DMS 273 (cell line): ENCODE results near the gene NDUFAF8.

Experiments used
- DNase-seq: peaks from one replicate; lab custom pipeline; 2025; ENCODE audit not compliant: unreplicated experiment; lab: John Stamatoyannopoulos, UW

Gene NDUFAF8, protein sequence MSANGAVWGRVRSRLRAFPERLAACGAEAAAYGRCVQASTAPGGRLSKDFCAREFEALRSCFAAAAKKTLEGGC

DNA sequence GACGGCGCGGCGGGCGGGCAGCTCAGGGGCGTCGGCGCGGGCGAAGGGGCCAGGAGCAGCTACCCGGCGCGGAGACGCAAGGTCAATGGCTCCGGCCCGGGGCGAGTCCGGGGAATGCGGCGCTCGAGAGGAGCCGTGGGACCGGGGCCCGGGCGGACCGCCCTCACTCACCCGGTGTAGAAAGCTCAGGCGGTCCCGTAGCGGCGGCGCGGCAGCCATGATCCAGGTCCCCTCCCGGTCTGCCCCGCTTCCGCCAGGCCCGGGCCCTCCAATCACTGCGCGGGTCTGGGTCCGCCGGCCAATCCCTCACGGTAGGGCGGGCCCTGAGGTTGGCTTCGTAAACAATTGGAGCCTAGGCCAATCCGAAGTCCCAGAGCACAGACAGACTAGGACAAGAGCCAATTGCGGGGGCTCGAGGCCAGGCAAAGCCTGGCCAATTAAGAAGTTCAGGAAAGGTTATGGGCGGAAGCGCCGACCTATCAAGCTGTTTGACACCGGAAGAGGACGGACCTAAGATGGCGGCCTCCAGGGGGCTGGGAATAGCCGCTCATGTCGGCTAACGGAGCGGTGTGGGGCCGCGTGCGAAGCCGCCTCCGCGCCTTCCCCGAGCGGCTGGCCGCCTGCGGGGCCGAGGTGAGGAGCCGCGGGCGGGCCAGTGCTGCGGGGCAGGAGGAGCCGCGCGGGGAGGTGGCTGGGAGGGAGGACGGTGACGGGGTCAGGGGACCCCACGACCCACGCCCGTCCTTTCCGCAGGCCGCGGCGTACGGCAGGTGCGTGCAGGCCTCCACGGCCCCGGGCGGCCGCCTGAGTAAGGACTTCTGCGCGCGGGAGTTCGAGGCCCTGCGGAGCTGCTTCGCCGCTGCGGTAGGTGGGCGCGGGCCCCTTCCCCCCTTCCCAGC is at the start of gene NDUFAF8, which contains the start of gene TEPSIN:
Gene NDUFAF8 (plus strand): TSS at position 504 of the 899 bp plus-strand sequence. CDS start 46 bp downstream, at position 550.
Gene TEPSIN (minus strand): TSS at position 241 of the 899 bp plus-strand sequence. CDS start 22 bp downstream, at position 219.
- peak; percentile 100 for DNase-seq

DNA sequence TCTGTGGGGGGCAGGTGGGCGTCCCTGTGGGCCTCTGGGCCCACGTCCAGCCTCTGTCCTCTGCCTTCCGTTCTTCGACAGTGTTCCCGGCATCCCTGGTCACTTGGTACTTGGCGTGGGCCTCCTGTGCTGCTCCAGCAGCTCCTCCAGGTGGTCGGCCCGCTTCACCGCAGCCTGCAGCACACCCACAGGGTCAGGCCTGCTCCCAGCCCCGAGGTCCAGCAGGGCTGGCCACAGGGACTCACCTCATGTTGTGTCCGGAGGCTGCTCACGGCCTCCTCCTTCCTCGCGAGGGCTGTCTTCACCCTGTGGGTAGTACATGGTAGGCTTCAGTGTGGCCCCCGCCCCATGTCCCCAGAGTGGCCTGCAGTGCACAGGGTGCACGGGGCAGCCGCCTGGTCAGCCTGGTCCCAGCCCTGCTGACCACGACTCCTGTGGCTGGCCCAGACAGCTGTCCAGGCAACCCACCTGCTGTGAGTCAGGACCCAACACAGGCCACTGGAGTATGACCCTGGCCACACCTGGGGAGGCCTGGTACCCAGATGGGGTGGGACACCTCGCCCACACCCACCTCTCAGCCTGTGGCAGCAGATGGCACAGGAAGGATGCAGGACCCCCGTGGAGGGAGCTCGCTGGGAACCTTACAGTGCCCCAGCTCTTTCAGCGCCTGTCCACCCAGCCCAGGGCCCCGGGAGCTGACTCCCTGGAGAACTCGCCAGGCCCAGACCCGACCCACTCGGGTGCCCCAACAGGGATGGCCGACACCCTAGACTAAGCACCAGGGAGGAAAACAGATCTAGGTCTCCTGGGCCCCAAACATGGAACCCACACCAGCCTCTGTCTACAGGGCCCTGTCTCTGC is 49.2 kb upstream of the NDUFAF8 start:
- DNase-seq: peak; percentile 36

DNA sequence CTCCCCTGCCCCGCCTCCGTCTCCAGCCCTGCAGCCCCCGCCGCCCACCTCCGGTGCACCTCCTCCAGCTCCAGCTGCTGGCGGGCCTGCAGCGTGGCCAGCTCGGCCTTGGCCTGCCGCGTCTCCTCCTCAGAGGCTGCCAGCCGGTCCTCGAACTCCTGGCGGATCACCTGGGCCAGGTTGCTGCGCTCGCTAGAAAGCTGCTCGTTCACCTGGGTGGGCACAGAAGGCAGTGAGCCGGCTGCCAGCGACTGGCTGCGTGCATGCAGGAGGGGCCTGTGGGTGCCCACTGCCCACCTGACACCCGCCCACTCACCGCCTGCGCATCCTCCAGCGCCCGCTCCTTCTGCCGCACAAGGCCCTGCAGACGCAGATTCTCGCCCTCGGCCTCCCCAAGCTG is 48.5 kb upstream of the NDUFAF8 start:
- no peak for DNase-seq

DNA sequence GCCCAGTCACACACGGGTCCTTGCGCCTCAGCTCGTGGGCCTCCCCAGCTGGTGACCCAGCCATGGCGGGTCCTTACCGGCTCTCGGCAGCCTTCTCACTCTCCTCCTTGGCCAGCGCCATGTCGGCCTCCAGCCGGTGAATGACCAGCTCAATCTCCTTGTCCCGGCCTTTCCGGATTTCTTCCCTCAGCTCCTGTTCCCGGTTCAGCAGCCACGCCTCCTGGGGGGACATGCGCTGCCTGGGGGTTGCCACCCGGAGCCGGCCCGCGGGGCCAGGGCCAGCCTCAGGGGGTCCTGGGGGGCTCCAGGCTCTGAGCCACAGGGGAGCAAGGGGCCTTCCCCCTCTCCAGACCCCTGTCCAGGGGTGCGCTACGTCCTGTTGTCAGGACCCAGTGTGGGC is 48.0 kb upstream of the NDUFAF8 start:
- DNase-seq: no peak

DNA sequence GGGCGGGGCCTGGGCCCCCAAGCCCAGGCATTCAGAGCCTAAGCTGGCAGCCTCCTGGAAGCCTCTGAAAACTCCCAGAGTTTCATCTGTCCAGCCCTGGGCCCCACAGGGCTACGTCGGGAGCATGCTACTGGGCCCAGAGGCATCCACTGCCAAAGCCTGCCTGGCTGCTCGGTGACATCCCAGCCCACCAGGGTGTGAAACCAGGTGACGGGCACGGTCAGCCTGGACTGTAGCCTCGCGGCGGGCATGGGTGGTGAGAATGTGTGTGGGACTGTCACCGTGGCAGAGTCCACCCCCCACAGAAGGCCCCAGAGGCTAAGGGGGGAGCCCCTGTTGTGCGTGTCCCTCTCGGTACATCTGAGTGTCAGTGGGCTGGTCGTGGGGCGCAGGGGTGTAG is 47.5 kb upstream of the NDUFAF8 start:
- DNase-seq: no peak

DNA sequence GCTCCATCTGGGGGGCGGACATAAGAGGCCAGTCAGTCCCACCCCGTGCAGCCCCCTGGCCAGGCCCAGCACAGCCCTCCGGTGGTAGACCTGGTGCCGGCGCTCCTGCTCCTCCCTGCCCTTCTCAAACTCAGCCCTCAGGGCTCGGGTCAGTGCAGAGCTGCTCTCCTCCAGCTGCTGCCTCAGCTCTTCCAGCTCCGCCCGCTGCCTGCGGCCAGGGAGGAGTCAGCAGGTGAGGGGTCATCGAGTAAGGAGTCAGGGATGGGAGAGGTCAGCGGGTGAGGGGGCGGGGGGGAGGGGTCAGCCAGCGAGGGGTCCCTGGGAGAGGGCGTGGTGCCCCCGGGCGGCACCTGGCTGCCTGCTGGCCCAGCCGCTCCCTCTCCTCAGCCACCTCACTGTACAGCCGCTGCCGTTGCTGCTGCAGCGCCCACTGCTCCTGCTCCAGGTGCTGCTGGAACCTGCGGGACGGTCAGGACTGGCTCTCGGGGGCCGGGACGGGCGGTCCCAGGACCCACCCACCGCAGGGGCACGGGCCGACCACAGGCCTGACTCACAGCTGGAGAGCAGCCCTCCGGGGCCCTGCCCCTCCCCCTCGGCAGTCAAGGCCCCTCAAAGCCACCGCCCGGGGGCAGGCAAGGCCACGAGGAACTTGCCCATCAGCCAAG is 46.6 kb upstream of the NDUFAF8 start:
- no peak for DNase-seq

DNA sequence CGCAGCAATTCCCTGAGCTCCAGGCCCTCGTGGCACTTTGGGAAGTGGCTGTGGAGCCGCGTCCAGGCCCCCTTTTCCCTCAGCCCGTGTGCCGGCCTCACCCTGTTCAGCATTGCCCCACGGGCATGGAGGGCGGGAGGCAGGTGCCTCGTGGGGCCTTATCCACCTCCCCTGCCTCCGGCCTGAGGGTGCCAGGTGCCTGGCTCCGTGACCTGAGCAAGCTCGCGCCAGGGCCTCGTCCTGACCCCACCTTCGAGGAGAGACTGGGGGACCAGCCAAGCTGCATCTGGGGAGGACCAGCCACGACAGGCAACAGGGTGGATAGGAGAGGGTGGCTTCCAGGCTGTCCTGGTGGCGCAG is 46.1 kb upstream of the NDUFAF8 start:
- DNase-seq: no peak

DNA sequence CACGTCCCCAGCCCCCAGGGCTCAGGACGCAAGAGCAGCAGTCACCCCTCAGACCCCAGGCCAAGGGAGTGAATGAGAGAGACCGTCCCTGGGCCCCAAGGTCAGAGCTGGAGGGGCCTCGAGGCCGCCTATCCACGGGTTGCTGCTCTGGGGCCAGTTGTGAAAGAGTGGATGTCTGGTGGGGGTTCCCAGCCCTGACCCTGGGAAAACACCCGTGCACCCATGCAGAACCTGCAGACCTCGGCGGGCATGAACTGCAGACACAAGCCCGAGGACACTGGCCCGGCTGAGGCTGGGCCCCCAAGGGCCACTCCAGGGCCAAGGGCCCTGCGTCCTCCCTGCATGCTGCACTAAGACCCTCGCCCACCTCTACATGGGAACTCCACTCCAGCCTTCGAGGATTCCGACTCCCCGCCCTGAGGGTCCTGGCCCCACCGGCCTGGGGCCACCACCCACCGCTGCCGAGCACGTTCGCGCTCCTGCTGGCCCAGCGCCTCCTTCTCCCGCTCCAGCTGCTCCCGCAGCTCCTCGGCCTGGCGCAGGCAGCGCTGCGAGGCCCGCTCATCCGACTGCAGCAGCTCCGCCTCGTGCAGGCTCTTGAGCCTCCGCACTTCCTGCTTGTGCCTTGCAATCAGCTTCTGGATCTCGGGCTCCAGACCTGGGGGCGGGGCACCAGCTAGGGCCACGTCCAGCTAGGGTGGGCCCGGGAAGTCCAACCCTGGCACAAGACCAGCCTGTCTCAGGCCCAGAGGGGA is 45.5 kb upstream of the NDUFAF8 start:
- no peak for DNase-seq

DNA sequence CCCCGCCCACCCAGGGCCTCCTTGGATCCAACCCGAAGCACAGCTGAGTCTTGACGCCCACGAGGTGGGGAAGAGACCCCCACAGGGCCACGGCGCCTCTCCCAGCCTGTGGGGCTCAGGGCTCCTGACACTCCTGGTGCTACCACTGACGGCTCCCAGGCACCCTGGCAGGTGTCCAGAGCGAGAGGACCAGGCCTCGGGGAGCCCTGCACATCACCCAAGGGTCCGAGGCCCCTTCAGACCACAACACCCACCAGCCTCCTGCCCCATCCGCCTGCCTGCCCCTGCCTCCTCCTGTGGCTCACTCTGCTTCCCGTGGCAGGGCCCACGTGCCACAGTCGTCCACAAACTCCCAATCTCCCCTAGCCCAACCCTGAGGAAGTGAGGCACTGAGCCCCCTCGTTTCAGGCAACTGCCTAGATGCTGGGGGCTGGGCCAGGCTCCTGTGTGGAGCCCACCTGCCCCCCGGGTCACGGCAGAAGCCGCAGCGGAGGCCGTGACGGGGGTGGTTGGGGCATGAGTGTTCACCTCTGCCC is 44.8 kb upstream of the NDUFAF8 start:
- no peak for DNase-seq

DNA sequence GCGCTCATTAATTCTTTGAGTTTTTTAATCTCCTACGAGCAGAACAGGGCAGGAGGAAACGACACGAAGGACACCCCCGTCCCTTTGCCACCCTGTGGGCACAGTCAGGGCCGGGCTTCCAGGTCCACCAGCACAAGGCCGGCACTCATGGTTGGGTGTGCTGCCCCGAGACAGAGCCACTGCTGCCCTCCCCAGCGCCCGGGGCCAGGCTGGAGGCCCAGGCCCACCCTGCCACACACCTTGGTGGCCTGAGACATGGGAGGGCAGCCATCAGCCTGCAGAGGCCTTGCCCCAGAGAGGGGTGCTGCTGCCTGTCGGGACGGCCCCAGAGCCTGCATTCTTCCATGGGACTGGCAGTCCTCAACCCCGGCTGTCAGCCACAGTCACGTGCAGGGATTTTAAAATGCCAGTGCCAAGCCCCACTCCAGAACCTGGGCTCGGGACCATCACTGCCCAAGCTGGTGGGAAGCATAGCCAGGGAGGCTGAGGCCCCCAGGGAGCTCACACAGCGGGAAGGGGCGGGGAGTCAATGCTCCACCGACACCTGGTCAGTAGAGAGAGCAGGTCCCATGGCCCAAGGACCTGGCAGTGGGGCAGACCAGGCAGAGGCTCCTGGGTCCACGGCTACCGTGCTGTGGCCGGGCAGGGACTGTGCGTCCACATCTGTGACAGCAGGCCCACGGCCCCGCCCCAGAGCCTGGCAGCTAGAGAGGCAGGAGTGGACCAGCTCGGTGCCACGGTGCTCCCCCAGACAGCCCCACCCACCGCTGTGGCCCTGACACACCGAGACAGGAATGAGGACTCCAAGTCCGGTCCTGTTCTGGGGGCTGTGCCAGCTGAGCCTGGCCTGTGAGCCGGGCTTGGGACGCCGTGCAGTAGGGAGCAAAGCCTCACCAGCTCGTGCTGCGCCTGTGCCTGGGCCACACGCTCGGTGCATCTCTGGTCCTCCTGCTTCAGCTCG is 43.9 kb upstream of the NDUFAF8 start:
- DNase-seq: no peak

DNA sequence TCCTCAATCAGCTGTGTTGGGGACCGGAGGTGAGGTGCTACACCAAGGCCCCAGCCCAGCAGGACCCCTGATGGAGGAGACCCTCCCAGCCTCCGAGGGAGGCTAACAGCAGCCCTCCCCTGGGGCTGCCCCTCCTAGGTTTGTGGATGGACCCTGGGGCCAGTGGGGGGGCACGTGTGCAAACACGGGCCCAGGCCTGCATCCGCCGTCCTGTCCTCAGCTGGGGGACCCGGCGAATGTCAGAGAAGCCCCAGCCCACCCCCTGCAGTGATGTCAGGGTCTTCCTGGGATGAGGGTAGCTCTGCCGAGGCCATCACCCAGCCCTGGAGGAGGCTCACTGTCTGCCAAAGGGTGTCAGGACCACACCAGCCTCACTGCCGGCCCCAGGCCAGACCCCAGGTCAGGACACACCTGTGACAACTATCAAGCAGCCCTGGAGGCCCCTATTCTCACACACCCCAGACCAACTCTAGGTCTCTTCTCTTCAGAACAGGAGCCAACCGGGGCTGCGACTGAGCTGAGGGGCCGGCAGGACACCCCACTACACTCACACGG is 43.1 kb upstream of the NDUFAF8 start:
- no peak for DNase-seq

DNA sequence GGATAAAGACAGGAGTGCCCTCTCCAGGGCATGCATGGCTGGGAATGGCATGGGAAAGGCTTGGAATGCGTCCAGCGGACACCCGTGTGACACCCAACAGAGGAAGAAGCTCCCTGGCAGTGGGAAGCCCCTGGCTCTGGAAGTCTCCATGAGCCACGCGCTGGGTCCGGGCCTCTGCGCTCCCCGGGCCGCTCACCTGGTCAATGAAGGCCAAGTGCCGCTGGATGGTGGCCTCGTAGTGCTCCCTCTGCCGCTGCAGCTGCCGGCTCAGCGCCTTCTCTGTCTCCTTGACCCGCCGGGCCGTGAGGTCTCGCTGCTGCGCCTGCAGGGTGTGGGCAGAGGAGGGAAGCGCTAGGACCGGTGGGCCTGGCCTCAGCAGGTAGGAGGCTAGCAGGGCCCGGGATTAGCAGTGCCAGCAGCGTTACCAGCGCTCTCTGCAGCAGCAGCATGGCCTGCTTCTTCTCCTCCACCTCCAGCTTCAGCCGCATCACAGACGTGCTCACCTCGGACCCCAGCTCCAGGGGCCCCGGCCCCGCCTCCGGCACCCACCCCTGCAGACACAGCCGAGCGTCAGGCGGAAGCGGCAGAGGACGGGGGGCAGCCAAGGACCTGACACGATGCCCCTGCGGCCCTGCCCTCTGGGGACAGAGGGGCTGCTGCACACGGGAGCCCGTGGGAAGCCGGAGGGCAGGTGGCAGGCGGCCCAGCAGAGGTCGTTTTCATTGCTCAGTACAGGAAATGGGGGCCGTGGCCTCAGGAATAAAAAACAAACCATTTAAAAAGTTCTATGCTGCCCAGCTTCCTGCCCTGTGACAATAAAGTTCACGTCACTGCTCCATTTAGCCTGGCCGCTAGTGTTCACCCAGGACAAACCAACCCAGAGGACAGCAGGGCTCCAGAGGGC is 42.4 kb upstream of the NDUFAF8 start:
- DNase-seq: no peak

DNA sequence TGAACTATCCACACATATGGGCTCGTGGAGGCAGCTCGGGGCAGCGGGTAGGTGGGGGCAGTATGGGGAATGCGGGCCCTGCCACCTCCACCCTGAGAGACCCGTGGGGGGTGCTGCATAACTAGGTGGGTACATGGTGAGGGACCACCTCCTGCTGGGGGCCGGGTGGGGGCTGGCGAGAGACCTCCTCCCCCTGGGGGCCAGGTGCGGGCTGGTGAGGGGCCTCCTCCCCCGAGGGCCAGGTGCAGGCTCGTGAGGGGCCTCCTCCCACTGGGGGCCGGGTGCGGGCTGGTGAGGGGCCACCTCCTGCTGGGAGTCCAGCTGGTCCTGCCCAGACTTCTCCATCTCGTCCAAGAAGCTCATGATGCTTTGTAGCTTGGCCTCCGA is 41.7 kb upstream of the NDUFAF8 start:
- no peak for DNase-seq

DNA sequence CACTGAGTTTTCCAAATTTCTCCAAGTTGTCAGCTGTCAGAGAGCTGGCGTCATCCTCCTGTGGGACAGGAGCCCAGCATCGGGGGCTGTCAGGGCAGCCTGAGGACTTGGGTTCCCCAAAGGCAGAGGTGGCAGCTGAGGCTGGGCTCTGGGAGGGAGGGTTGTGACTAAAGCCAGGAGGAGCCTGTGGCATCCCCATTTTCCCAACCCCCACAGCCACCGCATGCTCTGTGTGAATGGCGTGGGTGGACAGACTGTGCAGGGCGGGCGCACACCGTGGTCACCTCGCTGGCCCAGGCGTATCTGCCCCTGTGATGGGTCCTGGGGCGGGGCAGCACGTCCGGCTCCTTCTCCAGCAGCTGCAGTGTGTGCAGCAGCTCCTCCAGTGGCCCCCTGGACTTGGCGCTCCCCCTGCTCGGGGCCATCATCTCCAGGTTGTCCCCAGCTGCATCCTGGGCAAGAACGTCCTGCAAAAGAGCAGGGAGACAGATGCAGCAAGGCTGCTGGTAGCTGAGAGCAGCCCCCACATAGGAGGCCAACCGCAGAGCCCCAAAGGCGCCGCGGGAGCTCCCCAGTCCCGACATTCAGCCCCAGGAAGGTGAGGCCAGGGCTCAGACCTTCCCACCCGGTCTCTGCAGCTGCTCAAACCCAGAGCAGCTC is 41.2 kb upstream of the NDUFAF8 start:
- no peak for DNase-seq

DNA sequence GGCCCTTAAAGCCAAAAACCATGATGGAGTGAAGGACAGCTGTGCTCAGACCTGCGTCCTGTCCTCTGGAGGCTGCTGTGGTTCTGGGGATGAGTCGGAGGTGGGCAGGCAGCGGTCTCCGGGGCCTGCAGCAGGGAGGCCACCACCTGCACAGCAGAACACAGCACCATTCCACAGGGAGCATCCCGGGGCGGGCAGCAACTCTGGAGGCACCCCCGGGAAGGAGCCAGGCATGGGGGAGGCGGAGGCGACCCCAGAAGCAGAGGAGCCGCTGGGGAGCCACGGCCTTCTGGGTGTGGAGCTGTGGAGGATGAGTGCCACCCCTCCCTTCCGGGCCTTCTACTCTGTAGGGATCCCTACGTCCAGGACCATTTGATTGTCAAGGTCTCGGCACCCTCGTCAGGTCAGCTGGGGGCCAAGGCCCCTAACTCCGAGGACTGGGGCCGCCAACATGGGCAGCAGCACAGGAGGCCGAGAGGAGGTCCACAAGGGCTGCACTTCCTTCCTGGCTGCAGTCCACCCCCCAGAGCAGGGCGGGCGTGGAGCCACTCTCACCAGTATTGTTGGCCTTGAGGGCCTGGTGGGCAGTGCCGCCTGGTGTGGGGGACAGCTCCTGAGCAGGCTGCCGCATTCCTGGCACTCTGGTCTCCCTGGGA is 40.2 kb upstream of the NDUFAF8 start:
- DNase-seq: no peak

DNA sequence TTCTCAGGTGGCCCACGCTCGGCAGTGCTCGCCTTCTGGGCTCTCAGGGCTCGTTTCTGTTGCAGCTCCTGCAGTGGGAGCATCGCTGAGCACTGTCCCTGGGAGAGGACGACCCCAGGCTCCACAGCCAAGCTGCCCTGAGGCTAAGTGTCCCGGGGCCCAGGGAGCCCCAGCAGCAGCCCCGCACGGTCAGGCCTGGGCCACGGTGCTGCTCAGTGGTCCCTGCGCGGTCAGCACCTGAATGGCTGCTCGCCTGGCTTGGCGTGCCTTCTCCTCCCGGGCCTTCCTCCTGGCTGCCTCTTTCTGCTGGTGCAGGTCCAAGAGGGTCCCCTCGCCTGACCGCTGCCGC is 39.7 kb upstream of the NDUFAF8 start:
- DNase-seq: no peak

DNA sequence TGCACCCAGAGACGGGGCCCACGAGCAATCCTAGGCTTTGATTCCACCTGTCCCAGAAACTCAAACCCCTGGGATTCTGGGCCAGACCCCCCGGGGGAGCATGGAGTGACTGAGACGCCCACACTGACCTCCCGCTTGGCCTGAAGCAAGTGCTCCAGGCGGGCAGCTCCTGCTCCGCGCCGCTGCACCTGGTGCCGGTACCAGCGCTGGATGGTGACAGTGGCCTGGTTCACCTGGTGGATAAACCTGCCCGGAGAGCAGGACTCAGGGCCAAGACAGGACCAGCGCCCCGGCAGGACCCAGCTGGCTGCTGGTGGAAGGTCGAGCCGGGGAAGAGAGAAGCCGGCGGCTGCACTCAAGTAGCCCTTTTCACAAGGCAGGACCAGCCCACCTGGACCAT is 38.9 kb upstream of the NDUFAF8 start:
- no peak for DNase-seq
